ENCODE measurements around the gene MGAT4B.

GRCh38 chr5:179768326-179769085, 38.2 kb downstream of the MGAT4B start:
- no peak for TF ChIP-seq SP1 (IDR thresholded peaks at IDR 0.05)
- no peak for TF ChIP-seq JUND (IDR thresholded peaks at IDR 0.05)
- no peak for TF ChIP-seq CTCF (IDR thresholded peaks at IDR 0.05; ENCODE audit: low read depth, low read length, missing input control)
- TF ChIP-seq HNF4A (conservative IDR thresholded peaks at IDR 0.05) = no peak
- TF ChIP-seq YY1 (IDR thresholded peaks at IDR 0.05) = no peak
- TF ChIP-seq, protein P1, sequence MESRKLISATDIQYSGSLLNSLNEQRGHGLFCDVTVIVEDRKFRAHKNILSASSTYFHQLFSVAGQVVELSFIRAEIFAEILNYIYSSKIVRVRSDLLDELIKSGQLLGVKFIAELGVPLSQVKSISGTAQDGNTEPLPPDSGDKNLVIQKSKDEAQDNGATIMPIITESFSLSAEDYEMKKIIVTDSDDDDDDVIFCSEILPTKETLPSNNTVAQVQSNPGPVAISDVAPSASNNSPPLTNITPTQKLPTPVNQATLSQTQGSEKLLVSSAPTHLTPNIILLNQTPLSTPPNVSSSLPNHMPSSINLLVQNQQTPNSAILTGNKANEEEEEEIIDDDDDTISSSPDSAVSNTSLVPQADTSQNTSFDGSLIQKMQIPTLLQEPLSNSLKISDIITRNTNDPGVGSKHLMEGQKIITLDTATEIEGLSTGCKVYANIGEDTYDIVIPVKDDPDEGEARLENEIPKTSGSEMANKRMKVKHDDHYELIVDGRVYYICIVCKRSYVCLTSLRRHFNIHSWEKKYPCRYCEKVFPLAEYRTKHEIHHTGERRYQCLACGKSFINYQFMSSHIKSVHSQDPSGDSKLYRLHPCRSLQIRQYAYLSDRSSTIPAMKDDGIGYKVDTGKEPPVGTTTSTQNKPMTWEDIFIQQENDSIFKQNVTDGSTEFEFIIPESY (IDR thresholded peaks at IDR 0.05) = no peak
- TF ChIP-seq GABPA (IDR thresholded peaks at IDR 0.05 in 1 of 2, conservative IDR thresholded peaks at IDR 0.05 in 1 of 2) = no peak
- TF ChIP-seq, protein P2, sequence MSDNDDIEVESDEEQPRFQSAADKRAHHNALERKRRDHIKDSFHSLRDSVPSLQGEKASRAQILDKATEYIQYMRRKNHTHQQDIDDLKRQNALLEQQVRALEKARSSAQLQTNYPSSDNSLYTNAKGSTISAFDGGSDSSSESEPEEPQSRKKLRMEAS (IDR thresholded peaks at IDR 0.05) = no peak
- TF ChIP-seq ATF3 (IDR thresholded peaks at IDR 0.05) = no peak
